Transverse colon (tissue), 4 donors: ENCODE data around the gene BATF2.

Experiments used
- POLR2A ChIP-seq: fragments of 450-650 bp; IDR thresholded peaks from one replicate; pipeline ENCODE4 v1.6.1; 2016; ENCODE audit warnings: antibody characterized with exemption, mild to moderate bottlenecking, moderate library complexity
- POLR2AphosphoS5 ChIP-seq, 3 donors: sonication (generic); formaldehyde crosslinking; IDR thresholded peaks; one replicate each; pipeline ENCODE4 v1.6.1; 2016; ENCODE audit warnings: antibody characterized with exemption in 3 of 3
- TF ChIP-seq, protein P1 (sequence below), 5 experiments: fragments of 200-600 bp in 3 of 5; fragments of 450-650 bp in 2 of 5; sonication (generic) in 3 of 5; IDR thresholded peaks; 1 replicate in 2 of 5; 2 replicates in 3 of 5; pipeline ENCODE4 v1.5.1; 2016 to 2017; ENCODE audit warnings: antibody characterized with exemption in 5 of 5, inconsistent platforms in 3 of 5, mild to moderate bottlenecking in 2 of 5, moderate library complexity in 1 of 5

GRCh38 chr11:64987998-64988854 lies 8.5 kb downstream of the BATF2 start:
- TF ChIP-seq, protein P1, sequence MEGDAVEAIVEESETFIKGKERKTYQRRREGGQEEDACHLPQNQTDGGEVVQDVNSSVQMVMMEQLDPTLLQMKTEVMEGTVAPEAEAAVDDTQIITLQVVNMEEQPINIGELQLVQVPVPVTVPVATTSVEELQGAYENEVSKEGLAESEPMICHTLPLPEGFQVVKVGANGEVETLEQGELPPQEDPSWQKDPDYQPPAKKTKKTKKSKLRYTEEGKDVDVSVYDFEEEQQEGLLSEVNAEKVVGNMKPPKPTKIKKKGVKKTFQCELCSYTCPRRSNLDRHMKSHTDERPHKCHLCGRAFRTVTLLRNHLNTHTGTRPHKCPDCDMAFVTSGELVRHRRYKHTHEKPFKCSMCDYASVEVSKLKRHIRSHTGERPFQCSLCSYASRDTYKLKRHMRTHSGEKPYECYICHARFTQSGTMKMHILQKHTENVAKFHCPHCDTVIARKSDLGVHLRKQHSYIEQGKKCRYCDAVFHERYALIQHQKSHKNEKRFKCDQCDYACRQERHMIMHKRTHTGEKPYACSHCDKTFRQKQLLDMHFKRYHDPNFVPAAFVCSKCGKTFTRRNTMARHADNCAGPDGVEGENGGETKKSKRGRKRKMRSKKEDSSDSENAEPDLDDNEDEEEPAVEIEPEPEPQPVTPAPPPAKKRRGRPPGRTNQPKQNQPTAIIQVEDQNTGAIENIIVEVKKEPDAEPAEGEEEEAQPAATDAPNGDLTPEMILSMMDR (IDR thresholded peaks at IDR 0.05), result no peak
- TF ChIP-seq POLR2A (no peak), POLR2AphosphoS5 (IDR thresholded peaks at IDR 0.05) (no peak)
